H1 (cell line): Measurements from ENCODE around the gene CRTC3. TPM values are rescaled to one million over a fixed set of nuclear protein-coding genes. Genes with fewer than 3 reads are reported as not detected.

ENCODE experiments used
- BACH1 ChIP-seq: IDR thresholded peaks from 2 replicates; pipeline ENCODE4 v1.6.1; 2012; ENCODE audit warnings: low read length, improper control_type of control experiment
- CHD7 ChIP-seq: fragments of 300-600 bp; sonication (generic); IDR thresholded peaks from 2 replicates; pipeline ENCODE4 v1.7.1; 2012; ENCODE audit warnings: low read length, moderate library complexity, mild to moderate bottlenecking, inconsistent platforms; ENCODE audit not compliant: insufficient replicate concordance
- POLR2A ChIP-seq, 2 experiments: IDR thresholded peaks; 1 replicate in 1 of 2; 2 replicates in 1 of 2; pipeline ENCODE4 v1.6.1; 2011; ENCODE audit warnings: low read depth in 2 of 2, low read length in 2 of 2, mild to moderate bottlenecking in 2 of 2; ENCODE audit errors: control extremely low read depth in 1 of 2
- SIRT6 ChIP-seq: IDR thresholded peaks from one replicate; pipeline ENCODE4 v1.7.1; 2012; ENCODE audit warnings: low read length, inconsistent platforms
- SUZ12 ChIP-seq: fragments of 200-600 bp; sonication (generic); IDR thresholded peaks from 2 replicates; pipeline ENCODE4 v1.6.1; 2012; ENCODE audit warnings: mild to moderate bottlenecking, inconsistent platforms, low read length, moderate library complexity, mixed read lengths
- polyA plus RNA-seq, 7 experiments: library from polyadenylated mRNA; depleted of rRNA in 3 of 7; stranded (reverse) in 5 of 7; unstranded in 2 of 7; fragments of >200 nt in 5 of 7; fragments of 200-250 nt in 2 of 7; gene quantifications; 1 replicate in 5 of 7; 2 replicates in 1 of 7; 4 replicates in 1 of 7; pipeline versions ENCODE4 v1.2.1 to v1.2.3, GENCODE V29; 2011 to 2013; ENCODE audit warnings: missing spikeins in 2 of 7, mixed read lengths in 2 of 7
- total RNA-seq: library from RNA; stranded (reverse); fragmentation: NEBNext Ultra II Directional; extraction: Animal tissue kit (Norgen Biotek cat#: 25700); gene quantifications from 2 replicates; pipeline ENCODE4 v1.2.1, GENCODE V29; 2021

The CRTC3 gene
- total and polyA plus RNA-seq, 2 of the 8 experiments (the other 6 are each of a cell fraction or from before 2014, with no cell fraction given) = 5.0 to 5.3 TPM

- TF ChIP-seq CHD7 = no peak
- no peak for TF ChIP-seq BACH1
- TF ChIP-seq POLR2A (IDR thresholded peaks at IDR 0.05; ENCODE audit: control extremely low read depth in 1 of 2, low read depth in 2 of 2, low read length in 2 of 2) = no peak
- TF ChIP-seq SUZ12 = no peak
- TF ChIP-seq SIRT6 = no peak
Observed at GRCh38 chr15:90582553-90582952, 52.8 kb downstream of the CRTC3 start (continued).
